ENCODE measurements around the gene VSTM5. TPM values are rescaled to one million over a fixed set of nuclear protein-coding genes. Genes with fewer than 3 reads are reported as not detected.

Gene VSTM5
- total RNA-seq, 1 donor from 2014 or later, result not detected

- DNase-seq (ENCODE audit: low spot score in 2 of 2, unreplicated experiment in 2 of 2), result no peak
- H3K27me3 Mint-ChIP-seq (ENCODE audit: low read depth), result no peaks in the 10 kb centered on the region
- peaks cover 10% of the 10 kb centered on the region for H3K9me3 Mint-ChIP-seq
- H3K27ac Mint-ChIP-seq, result no peak overlapping the region
- no peaks in the 10 kb centered on the region for H3K36me3 Mint-ChIP-seq
- no peak for TF ChIP-seq CTCF (IDR thresholded peaks at IDR 0.05; ENCODE audit: unreplicated experiment)
- H3K4me3 Mint-ChIP-seq, result no peak overlapping the region
- H3K4me1 Mint-ChIP-seq, result no peaks in the 10 kb centered on the region
Measured at GRCh38 chr11:93857413-93858120, 7.1 kb upstream of the VSTM5 start.

- no peaks in the 10 kb centered on the region for H3K36me3 Mint-ChIP-seq
- H3K27me3 Mint-ChIP-seq (ENCODE audit: low read depth), result no peaks in the 10 kb centered on the region
- DNase-seq (ENCODE audit: low spot score in 2 of 2, unreplicated experiment in 2 of 2), result no peak
- H3K9me3 Mint-ChIP-seq, result peaks cover 10% of the 10 kb centered on the region
- H3K27ac Mint-ChIP-seq, result no peak overlapping the region
- no peak for TF ChIP-seq CTCF (IDR thresholded peaks at IDR 0.05; ENCODE audit: unreplicated experiment)
- H3K4me3 Mint-ChIP-seq, result no peak overlapping the region
- no peaks in the 10 kb centered on the region for H3K4me1 Mint-ChIP-seq
Measured at GRCh38 chr11:93852242-93852641, 1.8 kb upstream of the VSTM5 start.

GRCh38 chr11:93849751-93850593 lies 446 bp downstream of the VSTM5 start:
- TF ChIP-seq CTCF (IDR thresholded peaks at IDR 0.05; ENCODE audit: unreplicated experiment), result no peak
- H3K27me3 Mint-ChIP-seq (ENCODE audit: low read depth), result no peaks in the 10 kb centered on the region
- H3K4me3 Mint-ChIP-seq, result no peak overlapping the region
- no peaks in the 10 kb centered on the region for H3K36me3 Mint-ChIP-seq
- DNase-seq (ENCODE audit: low spot score in 2 of 2, unreplicated experiment in 2 of 2), result no peak
- peaks cover 10% of the 10 kb centered on the region for H3K9me3 Mint-ChIP-seq
- H3K4me1 Mint-ChIP-seq, result no peaks in the 10 kb centered on the region
- H3K27ac Mint-ChIP-seq, result no peak overlapping the region

- H3K27me3 Mint-ChIP-seq (ENCODE audit: low read depth), result no peaks in the 10 kb centered on the region
- H3K4me1 Mint-ChIP-seq, result no peaks in the 10 kb centered on the region
- no peak overlapping the region for H3K27ac Mint-ChIP-seq
Measured at GRCh38 chr11:93849201-93849600, 1.2 kb downstream of the VSTM5 start.

GRCh38 chr11:93846411-93846810 lies 4.0 kb downstream of the VSTM5 start:
- DNase-seq (ENCODE audit: low spot score in 2 of 2, unreplicated experiment in 2 of 2), result no peak
- Mint-ChIP-seq H3K36me3 (no peaks in the 10 kb centered on the region), H3K4me1 (peaks cover 3% of the 10 kb centered on the region), H3K27ac (no peak overlapping the region), H3K27me3 (ENCODE audit: low read depth) (no peaks in the 10 kb centered on the region), H3K4me3 (no peak overlapping the region), H3K9me3 (no peaks in the 10 kb centered on the region)
- no peak for TF ChIP-seq CTCF (IDR thresholded peaks at IDR 0.05; ENCODE audit: unreplicated experiment)

More at GRCh38 chr11:93849201-93849600, 1.2 kb downstream of the VSTM5 start:
- no peak for TF ChIP-seq CTCF (IDR thresholded peaks at IDR 0.05; ENCODE audit: unreplicated experiment)
- H3K9me3 Mint-ChIP-seq, result peaks cover 9% of the 10 kb centered on the region
- H3K4me3 Mint-ChIP-seq, result no peak overlapping the region
- no peak for DNase-seq (ENCODE audit: low spot score in 2 of 2, unreplicated experiment in 2 of 2)
- no peaks in the 10 kb centered on the region for H3K36me3 Mint-ChIP-seq
